Measurements from ENCODE around the gene SND1.

The SND1 gene

DNA sequence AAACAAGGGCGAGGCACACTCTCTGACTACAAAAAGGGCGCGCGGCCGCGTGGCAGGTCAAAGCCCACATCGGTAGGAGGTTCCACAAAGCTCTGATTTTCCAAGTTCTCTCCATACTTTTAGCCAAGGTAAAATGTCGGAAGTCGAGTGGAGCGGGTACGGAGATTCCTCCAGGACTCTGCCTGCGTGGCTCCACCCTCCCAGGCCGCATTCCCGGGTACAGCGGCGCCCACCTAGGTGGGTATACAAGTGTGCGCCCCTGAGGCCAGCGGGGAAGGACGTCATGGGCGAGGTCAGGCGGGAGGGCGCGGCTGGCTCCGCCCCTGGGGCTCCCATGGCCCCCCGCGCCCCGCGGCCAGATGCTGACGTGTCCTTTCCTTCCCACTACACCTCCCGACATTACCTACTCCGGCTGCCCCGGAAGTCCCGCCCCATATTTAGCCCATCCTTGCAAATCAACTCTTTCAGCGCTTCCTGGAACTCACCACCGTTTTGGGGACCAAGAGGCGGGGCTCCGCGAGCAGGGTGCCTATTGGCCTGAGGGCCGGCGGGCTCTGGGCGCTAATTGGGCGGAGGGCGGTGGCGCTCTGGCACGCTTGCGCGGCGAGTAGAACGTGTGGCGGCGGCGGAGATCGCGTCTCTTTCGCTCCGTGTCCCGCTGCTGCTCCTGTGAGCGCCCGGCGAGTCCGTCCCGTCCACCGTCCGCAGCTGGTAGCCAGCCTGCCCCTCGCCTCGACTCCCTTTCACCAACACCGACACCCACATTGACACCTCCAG lies at the start of gene SND1:
Gene SND1 (plus strand): TSS at position 639 of the 777 bp plus-strand sequence. CDS start 180 bp downstream, outside the sequence.
- DNase-seq = peak; percentile 99

DNA sequence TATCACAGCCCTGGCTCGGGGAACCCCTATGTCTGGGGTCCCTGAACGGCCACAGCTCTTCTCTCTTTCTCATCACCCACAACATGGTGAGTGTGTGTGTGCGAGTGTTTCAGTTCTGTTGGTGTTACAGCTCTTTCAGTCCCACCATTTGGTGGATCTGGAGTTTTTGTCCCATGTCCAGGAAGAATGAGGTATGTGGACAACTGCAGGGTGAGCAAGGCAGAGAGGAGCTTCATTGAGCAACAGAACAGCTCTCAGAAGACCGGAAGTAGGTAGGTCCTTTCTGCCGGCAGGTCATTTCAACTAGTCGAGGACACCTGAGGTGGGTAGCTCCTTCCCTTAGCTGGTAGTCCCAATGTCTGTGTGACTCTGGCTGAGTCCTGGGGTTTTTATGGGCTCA lies 43.5 kb upstream of the SND1 start:
- DNase-seq = no peak

DNA sequence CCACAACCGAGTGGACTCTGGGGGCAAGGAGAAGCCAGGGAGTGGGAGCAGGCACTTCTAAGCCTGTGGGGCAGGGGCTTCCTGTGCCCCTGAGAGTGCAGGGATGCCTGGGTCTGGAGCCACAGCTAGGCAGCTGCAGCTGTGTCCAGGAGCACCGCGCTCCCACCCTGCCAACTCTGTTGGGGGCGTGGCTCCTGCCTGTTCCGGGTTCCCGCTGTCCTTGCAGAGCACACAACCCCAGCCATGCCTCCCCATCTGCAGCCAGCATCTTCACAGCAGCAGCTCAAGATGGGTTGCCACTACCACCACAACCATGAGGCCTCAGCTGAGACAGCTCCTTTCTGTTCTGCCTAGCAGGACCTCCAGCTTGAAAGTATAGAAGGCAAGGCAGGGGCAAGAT lies 42.7 kb upstream of the SND1 start:
- no peak for DNase-seq

DNA sequence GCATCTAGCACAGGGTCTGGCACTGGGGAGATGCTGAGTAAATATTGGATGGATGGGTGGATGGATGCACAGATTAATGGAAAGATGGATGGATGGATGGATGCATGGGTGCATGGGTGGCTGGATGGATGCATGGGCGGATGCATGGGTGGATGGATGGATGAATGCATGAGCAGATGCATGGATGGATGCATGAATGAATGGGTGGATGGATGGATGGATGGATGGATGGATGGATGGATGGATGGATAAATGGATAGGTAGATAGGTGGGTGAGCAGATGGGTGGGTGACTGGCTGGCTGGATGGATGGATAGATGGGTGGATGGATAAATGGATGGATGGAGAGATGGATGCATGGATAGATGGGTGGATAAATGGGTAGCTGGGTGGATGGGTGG lies 39.7 kb upstream of the SND1 start:
- DNase-seq = no peak

DNA sequence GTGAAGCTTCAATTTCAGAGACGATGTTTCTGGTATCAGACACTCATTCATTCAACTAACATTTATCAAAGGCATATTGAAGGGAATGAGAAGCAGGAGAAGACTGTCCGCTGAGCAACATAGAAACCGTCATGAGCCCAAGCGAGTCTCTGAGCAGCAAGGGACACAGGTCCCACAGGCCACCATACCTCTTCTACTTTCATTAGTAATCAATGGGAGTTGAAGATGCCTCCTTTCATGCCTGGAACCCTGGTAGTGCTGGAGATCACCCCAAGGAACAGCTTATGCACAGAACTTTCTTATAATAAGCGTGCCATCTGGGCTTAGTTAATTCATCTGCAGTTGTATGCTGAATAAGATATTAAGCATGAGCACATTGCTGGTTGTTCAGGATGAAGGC lies 35.3 kb upstream of the SND1 start:
- DNase-seq = no peak

DNA sequence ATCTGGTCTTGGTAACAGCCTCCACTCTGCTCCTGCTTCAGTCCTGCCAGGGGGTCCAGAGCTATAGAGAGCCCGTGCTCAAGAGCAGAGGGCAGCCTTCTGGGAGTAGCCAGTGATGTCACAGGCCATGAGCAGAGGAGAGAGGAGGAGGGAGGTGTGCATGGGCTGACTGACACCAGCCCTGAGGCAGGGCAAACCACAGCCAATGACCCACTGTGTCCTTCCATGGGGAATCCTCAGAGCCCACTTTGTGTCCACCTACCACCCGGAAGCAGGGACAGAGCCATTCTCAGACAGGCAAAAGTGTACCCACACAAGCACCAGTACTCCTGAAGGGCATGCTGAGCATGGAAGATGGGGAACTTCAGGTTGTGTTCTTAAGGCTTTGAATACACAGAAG lies 34.0 kb upstream of the SND1 start, which contains the start of gene PAX4:
Gene PAX4 (minus strand): TSS at position 101 of the 400 bp plus-strand sequence. CDS start 2,214 bp downstream, outside the sequence.
- no peak for DNase-seq

DNA sequence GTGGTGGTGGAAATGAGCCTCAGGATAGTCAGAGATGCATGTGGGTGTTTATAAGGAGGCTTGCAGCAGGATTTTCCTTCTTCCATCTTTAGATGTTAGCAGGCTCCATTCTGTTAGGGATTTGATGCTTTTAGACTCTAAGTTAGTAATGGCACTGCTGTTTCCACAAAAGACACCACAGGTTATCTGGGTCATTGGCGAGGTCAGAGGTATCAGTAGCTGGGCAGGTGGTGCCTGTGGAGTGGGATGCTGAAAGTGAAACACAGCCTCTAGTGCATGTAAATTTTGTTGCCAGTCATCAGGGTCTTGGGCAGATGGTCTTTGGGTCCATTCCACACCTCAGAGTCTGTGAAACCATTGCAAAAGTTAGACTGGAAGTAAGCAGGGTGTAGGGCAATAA lies 33.2 kb upstream of the SND1 start:
- DNase-seq = no peak

DNA sequence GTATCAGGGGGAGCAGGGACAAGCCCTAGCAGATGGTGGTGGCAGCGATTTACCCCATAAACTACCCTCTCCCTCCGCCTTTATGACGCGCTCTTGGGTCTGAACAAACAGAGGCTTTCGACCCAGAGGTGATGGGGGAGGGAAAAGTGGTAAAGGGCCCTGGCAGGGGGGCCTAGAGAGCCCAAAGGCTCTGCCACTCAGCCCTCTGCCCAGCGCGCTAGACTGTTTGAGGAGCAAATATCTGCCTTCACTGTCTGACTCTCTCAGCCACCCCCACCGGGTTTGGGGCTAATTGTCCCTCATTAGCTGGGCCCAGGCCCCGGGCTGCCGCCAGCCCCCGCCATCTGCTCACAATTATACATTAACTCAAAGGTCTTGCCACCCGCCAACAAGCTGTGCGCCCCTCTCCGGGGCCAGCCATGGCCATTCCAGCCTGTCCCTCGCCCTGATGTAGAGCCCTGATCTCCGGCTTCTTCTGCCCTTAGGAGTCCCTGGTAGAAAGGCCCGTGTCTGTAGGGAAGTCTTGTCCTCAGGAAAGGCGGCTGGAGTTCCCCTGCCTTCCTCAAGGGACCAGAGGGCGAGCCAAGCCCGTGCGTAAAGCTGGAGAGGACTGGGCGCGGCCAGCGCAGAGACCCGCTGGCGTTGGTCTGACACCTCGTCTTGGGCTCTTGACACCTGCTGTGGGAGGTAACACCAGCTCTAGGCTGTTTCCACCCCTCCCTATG lies 32.2 kb upstream of the SND1 start:
- no peak for DNase-seq

DNA sequence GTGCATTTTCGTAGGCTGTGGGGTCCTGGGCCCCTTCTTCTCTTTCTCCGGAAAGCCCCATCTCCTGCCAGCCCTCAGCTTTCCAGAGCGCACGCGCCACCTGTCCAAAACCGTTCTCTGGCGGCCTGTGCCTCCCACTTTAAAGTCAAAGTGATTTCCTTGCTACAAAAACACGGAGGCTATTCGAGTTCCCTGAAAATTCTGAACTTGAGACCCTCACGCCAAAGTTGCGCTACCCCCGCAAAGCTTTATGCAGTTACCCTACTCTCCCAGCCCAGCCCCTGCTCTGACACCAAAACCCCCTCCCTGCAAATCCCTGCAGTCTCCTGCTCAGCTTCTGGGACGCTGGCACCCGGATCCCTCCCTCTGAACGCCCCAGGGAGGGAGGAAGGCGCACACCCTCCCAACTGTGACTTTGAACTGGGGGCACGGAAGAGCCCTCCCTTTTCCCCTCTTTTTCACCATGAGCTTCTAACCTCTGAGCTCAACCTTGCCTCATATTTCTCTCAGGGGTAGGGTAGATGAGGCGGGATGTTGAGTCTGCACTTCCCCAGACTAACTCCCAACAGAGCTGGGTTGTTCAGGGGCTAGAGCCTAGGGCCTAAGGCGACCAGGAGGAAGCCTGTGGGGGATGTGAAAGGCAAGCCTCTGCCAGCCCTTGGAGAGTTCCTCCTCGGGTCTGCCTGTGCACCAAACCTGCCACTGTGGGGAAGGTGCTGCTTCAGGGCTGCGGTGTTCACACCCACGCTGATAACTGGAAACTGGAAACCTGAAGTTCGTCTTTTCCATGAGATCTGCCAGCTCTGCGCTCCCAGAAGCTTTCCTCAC lies 31.4 kb upstream of the SND1 start:
- no peak for DNase-seq

DNA sequence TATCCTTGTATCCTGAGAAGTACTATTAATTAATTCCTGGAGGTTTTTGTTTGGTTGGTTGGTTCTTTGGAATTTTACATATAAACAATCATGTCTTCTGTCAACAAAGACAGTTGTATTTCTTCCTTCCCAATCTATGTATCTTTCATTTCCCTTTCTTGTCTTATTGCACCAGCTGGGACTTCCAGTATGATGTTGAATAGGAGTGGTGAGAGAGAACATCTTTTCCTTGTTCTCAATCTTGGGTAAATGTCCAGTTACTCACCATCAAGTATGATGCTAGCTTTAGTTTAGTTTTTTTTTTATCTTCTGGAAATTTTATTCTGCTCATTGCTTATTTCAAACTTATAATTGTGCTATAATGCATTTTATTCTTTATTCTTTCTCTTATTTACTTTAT lies 26.7 kb upstream of the SND1 start:
- DNase-seq = no peak

DNA sequence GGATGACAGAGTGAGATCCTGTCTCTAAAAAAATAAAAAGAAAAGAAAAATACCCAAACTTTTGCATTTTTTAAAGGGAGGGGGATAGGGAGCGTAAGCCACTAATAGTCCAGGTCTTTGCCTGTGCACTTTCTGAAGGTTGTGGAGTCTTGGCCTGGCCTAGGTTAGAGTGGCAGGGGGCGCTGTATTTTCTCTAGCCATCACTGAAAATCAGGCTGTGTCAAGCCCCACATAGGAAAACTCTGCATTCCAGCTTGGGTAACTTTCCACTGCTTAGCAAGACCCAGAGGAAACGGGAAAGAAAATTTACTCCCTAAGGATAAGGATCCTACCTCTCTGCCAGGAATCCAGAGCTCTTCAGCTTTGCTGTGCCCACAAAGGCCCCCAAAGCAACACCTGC lies 23.5 kb upstream of the SND1 start:
- DNase-seq = no peak

DNA sequence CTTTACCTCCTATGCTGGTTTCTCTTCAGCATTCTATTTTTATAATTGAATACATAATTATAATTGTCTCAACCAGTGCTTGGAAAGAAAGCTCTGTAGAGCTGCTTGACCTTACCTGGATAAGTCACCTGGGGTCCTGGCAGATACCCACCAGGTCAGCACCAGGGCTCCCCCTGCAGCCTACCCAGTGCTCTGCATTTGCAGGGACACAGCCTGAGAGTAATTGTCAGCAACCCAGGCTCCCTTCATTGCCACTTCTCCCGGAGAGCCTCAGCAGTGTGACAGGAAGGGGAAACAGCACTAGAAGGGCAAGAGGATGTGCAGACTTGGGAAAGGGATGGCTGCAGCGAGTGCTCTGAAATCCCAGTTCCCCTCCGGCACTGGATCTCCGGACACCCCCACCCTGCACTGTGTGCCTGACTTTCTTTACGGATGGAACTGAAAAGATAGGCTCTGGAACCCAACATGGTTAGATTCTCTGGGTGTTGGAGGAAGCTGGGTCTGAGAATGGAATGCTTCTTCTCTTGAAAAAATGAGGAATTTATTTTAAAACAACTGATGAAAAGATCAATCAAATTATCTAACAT lies 22.6 kb upstream of the SND1 start:
- DNase-seq = peak; percentile 34

DNA sequence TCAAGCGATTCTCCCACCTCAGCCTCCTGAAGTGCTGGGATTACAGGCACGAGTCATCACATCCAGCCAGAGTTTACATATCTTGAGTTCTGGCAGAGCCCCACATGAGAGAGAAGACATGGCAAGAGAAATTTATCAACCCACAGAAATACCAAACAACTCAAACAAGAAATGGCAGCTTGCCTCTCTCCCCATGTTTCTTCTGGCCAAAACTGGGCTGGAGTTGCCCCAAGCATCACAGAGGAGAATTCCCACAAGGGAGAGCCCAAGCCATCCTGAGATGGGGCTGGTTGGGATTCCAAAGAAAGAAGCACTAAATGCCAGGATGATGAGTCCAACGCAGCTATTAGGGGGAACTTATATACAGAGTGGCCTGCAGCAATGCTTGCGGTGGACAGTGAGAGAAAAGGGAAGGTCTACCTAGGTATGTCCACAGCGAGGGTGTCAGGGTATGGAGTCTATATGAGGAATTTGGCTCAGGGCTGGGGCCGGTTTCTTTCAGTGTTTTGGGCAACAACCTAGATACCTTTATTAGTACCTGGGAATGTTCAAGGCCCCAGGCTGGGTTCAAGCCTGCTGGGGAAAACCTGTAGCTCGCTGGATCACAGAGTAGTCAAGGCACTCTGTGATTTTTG lies 19.6 kb upstream of the SND1 start:
- no peak for DNase-seq

DNA sequence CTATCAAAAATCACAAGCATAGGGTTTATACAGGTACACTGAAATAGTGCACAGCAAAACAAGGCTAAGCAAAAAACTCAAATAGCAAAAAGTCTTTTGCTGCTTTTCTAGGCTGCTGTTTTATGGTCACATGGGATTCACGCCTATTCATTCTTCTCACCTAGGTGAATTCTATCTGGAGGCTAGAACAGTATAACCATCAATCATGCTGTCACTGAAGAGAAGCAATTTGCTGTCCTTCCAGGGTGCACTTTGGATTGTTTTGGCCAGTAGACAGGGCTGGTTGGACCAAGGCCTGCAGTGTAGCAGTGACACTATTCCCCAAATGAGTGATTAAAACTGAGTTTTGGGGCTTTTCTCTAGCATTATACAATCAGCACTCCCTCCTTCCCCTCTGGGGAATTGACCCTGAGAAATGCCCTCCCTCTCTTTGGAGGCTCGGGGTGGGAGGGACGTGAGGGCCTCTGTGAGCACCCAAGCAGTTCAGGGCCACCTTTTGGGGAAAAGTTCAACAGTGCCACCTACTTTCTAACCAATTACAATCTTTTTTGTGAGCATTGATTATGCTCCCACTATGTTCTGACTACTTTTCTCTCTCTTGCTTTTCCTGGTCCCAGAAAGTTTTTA lies 16.2 kb upstream of the SND1 start:
- DNase-seq = no peak

DNA sequence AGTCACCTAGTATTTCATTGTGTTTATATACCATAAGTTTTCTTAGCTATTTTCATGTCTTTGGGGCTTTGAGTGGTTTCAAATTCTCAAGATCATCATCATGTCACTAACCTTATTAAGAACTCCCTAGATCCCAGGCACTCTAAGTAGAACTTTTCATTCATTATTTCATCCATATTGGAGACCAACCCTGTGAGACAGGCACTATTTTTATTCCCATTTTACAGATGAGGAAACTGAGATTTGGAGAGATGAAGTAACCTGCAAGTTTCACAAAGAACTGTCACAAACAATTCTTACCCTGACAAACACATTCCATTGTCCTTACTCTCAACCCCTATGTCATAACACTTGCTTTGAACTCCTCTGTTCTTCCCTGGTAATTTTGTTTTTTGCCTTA lies 13.8 kb upstream of the SND1 start:
- no peak for DNase-seq

DNA sequence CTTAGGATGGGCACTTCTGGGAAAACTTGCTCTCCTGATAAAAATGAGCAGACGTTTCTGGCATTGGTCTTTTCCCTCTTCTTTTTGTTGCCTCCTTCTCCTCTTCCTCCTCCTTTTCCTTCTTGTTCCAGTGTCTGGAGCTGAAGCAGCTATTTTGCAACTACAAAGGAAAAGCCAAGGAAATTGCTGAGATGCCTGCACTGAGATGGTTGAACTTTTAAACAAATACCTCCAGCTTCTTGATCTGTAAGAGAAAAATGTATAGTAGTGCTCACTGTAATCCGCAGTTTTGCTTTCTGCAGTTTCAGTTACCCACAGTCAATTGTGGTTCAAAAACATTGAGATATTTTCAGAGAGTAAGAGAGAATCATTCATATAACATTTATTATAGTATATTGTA lies 7.5 kb upstream of the SND1 start:
- no peak for DNase-seq

DNA sequence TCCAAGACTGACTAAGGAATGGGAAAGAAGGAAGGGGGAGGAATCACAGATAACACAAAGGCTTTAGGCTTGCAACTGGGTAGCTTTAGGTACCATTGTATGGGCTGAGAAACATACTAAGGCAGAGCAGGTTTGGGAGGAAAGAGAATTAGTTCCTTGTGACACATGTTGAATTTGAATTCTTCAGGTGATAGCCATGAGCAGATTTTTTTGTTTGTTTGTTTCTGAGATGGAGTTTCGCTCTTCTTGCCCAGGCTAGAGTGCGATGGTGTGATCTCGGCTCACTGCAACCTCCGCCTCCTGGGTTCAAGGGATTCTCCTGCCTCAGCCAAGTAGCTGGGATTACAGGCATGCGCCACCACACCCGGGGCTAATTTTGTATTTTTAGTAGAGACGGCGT lies 4.4 kb upstream of the SND1 start:
- DNase-seq = no peak

DNA sequence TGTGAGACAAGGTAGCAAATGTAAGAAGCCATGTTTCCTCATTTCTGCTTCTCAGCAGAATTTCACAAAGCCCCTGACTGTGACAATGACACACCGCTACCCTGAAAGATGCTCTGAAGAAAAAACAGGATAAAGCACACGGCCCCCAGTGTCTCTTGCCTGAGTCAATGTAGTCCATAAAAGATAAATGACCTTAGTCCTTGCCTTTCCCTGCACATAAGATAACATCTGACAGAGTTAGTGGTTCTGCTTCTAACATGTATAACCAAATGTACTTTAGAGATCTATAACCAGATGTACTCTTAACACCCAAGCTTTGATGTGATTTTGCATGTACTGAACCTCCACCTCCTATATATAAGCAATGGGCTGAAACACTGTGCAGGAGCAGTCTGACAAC lies 3.0 kb upstream of the SND1 start:
- DNase-seq = no peak

DNA sequence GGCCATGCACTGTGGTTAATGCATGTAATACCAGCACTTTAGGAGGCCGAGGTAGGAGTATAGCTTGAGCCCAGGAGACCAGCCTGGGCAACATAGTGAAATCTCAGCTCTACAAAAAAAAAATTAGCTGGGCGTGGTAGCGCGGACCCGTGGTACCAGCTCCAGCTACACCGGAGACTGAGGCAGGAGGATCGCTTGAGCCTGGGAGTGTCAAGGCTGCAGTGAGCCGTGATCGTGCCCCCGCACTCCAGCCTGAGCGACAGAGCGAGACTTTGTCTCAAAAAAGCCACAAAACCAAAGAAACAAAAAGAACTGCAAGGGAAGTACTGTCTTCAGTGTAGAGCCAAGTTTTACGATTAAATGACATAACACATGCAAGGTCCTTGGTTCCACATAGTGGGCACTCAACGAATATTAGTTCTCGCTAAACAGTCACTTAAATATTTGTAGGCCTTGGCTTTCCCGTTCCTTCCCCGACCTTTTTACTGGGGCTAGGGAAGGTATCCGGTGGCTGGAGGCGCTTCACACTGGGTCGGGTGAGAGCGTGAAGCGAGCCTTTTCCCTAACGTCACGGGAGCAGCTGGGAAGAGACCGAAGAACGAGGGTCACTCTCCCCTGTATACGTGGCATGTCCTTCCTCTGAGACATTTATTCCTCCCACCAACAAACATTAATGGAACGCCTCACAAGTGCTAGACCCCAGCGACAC lies 993 bp upstream of the SND1 start:
- peak; percentile 29 for DNase-seq

DNA sequence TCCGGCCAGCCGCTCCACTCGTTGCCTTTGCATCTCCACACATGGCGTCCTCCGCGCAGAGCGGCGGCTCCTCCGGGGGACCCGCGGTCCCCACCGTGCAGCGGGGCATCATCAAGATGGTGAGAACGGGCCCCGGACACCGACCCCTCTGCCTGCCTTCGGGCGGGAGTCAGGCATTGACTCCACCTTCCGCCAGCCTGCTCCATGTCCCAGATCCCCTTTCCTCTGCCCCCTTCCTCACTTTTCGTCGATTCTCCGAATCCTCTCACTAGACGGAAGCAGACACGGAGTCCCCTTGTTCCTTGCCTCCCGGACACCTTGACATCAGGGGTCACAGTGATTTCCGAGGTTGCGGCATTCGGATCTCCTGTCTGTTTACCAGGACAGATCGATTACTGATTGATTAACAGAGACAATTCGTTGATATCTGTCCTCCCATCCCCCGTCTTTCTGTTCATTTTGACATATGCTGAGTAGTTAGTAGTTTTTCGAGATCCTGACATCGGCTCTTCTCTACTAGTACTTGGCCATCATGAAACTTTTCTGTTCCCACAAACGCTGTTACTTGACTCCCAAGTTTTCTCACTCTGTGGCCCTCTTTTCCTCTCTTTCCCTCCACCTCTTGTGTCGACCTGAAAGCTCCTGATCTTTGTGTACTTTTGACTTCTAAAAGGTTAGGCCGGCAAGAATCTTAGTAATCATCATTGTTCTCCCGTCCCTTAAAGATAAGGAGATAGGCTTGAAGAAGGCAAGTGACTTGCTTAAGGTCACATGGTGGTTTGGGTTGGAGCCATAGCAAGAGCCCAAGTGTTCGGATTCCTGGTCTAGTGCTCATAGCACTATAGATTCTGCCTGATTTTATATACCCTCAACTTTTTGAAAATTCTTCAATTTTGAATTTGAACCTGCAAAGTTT lies 597 bp downstream of the SND1 start:
- DNase-seq = no peak

All from CD4-positive, alpha-beta T cell treated with Interleukin-21 for 1 hour (primary cell).